HEK293 (cell line): Measurements from ENCODE around the gene C5orf63.

Experiments
- CTCF ChIA-PET: fragments of 350-600 bp; formaldehyde crosslinking; extraction: SDS; loops from one replicate; lab custom pipeline; 2021; ENCODE audit warnings: antibody characterized with exemption; lab: Yijun Ruan, JAX
- POLR2A ChIA-PET: fragments of 300-600 bp; formaldehyde crosslinking; extraction: SDS; loops from one replicate; lab custom pipeline; 2020; ENCODE audit warnings: antibody characterized with exemption, inconsistent platforms; lab: Yijun Ruan, JAX
- H3K27ac ChIP-seq: fragments of 200-500 bp; sonication (Bioruptor generic); 2 replicates; pipeline ENCODE4 v1.5.1; 2014; ENCODE audit warnings: low read depth, low read length, control low read depth, inconsistent platforms; ENCODE audit errors: extremely low read depth
- H3K36me3 ChIP-seq, 2 experiments: fragments of 200-500 bp in 1 of 2; sonication (Bioruptor generic) in 1 of 2; 1 replicate in 1 of 2; 2 replicates in 1 of 2; pipeline ENCODE4 v1.5.1; 2014 to 2017; ENCODE audit warnings: inconsistent platforms in 2 of 2, low read length in 2 of 2; ENCODE audit not compliant: control insufficient read depth in 2 of 2, insufficient read depth in 1 of 2
- H3K4me1 ChIP-seq: fragments of 200-500 bp; sonication (Bioruptor generic); 2 replicates; pipeline ENCODE4 v1.5.1; 2014; ENCODE audit warnings: mild to moderate bottlenecking, low read length, inconsistent platforms; ENCODE audit not compliant: control insufficient read depth, insufficient read depth
- H3K4me3 ChIP-seq: 2 replicates; pipeline ENCODE4 v1.5.1; 2011; ENCODE audit warnings: low read depth, mild to moderate bottlenecking, control low read depth, low read length, moderate library complexity
- H3K9me3 ChIP-seq: fragments of 200-500 bp; sonication (Bioruptor generic); 2 replicates; pipeline ENCODE4 v1.5.1; 2014; ENCODE audit warnings: low read depth, low read length, inconsistent platforms; ENCODE audit not compliant: control insufficient read depth, insufficient read depth
- BCL6B ChIP-seq: fragments of 450-650 bp; formaldehyde crosslinking; IDR thresholded peaks from 2 replicates; pipeline ENCODE4 v1.5.1; 2017; ENCODE audit warnings: missing biosample characterization, missing genetic modification characterization
- KLF8 ChIP-seq: fragments of 450-650 bp; formaldehyde crosslinking; IDR thresholded peaks from 2 replicates; pipeline ENCODE4 v1.5.1; 2016; ENCODE audit warnings: missing biosample characterization, missing genetic modification characterization
- PBX3 ChIP-seq: sonication (generic); formaldehyde crosslinking; IDR thresholded peaks from 2 replicates; pipeline ENCODE4 v1.8.1; 2022; ENCODE audit warnings: mild to moderate bottlenecking, moderate library complexity, missing genetic modification reagents
- TSHZ1 ChIP-seq: fragments of 450-650 bp; formaldehyde crosslinking; IDR thresholded peaks from 2 replicates; pipeline ENCODE4 v1.5.1; 2016; ENCODE audit warnings: missing biosample characterization, missing genetic modification characterization, borderline replicate concordance
- ZBTB1 ChIP-seq: fragments of 450-650 bp; formaldehyde crosslinking; IDR thresholded peaks from 2 replicates; pipeline ENCODE4 v1.5.1; 2016; ENCODE audit warnings: missing biosample characterization, missing genetic modification characterization
- ZNF148 ChIP-seq: fragments of 450-650 bp; formaldehyde crosslinking; IDR thresholded peaks from 2 replicates; pipeline ENCODE4 v1.5.0; 2017; ENCODE audit warnings: missing biosample characterization, missing genetic modification characterization, borderline replicate concordance
- ZNF248 ChIP-seq: fragments of 450-650 bp; formaldehyde crosslinking; IDR thresholded peaks from 2 replicates; pipeline ENCODE4 v1.5.1; 2017; ENCODE audit warnings: missing biosample characterization, missing genetic modification characterization
- ZNF302 ChIP-seq: fragments of 450-650 bp; formaldehyde crosslinking; IDR thresholded peaks from 2 replicates; pipeline ENCODE4 v1.5.1; 2016; ENCODE audit warnings: missing biosample characterization, missing genetic modification characterization, low read depth
- ZNF449 ChIP-seq: fragments of 450-650 bp; formaldehyde crosslinking; IDR thresholded peaks from 2 replicates; pipeline ENCODE4 v1.5.1; 2017; ENCODE audit warnings: missing biosample characterization, mild to moderate bottlenecking, missing genetic modification characterization, moderate library complexity
- ZNF488 ChIP-seq: fragments of 450-650 bp; formaldehyde crosslinking; IDR thresholded peaks from 2 replicates; pipeline ENCODE4 v1.5.1; 2016; ENCODE audit warnings: missing biosample characterization, missing genetic modification characterization
- ZNF544 ChIP-seq: fragments of 450-650 bp; formaldehyde crosslinking; IDR thresholded peaks from 2 replicates; pipeline ENCODE4 v1.5.0; 2017; ENCODE audit warnings: missing biosample characterization, missing genetic modification characterization
- ZNF645 ChIP-seq: fragments of 450-650 bp; formaldehyde crosslinking; IDR thresholded peaks from 2 replicates; pipeline ENCODE4; 2016; ENCODE audit warnings: missing biosample characterization, missing genetic modification characterization
- ZNF658 ChIP-seq: fragments of 450-650 bp; formaldehyde crosslinking; IDR thresholded peaks from 2 replicates; pipeline ENCODE4; 2016; ENCODE audit warnings: missing biosample characterization, missing genetic modification characterization
- ZNF776 ChIP-seq: fragments of 450-650 bp; formaldehyde crosslinking; IDR thresholded peaks from 2 replicates; pipeline ENCODE4 v1.5.0; 2017; ENCODE audit warnings: missing biosample characterization, missing genetic modification characterization, borderline replicate concordance
- ZNF791 ChIP-seq: fragments of 450-650 bp; formaldehyde crosslinking; IDR thresholded peaks from 2 replicates; pipeline ENCODE4 v1.5.1; 2016; ENCODE audit warnings: missing biosample characterization, missing genetic modification characterization
- ZSCAN30 ChIP-seq: fragments of 450-650 bp; IDR thresholded peaks from 2 replicates; pipeline ENCODE4 v1.5.1; 2018; ENCODE audit warnings: missing biosample characterization, mild to moderate bottlenecking, missing genetic modification characterization, moderate library complexity

The C5orf63 gene

GRCh38 chr5:127009784-127010183, 63.5 kb downstream of the C5orf63 start:
- Histone ChIP-seq H3K9me3 (no peaks in the 10 kb centered on the region), H3K36me3 (no peaks in the 10 kb centered on the region), H3K27ac (no peak overlapping the region), H3K4me1 (0 out of 2 replicates have a peak, but pooled peaks cover 2% of the 10 kb centered on the region), H3K4me3 (no peak overlapping the region)
- TF ChIP-seq ZNF302 (no peak), ZNF791 (tag by site-specific recombination) (no peak), BCL6B (tag by site-specific recombination) (no peak), PBX3 (CRISPR knock-in tag) (no peak), ZNF645 (tag by site-specific recombination) (no peak), ZNF148 (tag by site-specific recombination) (no peak), ZNF449 (tag by site-specific recombination) (no peak), ZNF658 (tag by site-specific recombination) (no peak), ZNF488 (no peak), TSHZ1 (tag by site-specific recombination) (no peak)
- POLR2A ChIA-PET = no interaction called here
- CTCF ChIA-PET = no interaction called here

- H3K4me1 ChIP-seq = 0 out of 2 replicates have a peak, but pooled peaks cover 2% of the 10 kb centered on the region
- H3K4me3 ChIP-seq = no peak overlapping the region
- H3K9me3 ChIP-seq = no peaks in the 10 kb centered on the region
- no peaks in the 10 kb centered on the region for H3K36me3 ChIP-seq
- H3K27ac ChIP-seq = no peak overlapping the region
- CTCF ChIA-PET = interaction anchor here (0.6 kb wide), 1 partner anchor 205 kb away, joined by 3 read pairs; no protein-coding TSS in a partner anchor
- POLR2A ChIA-PET = no interaction called here
- TF ChIP-seq ZNF248 (tag by site-specific recombination) (no peak), ZNF776 (tag by site-specific recombination) (no peak), KLF8 (no peak), TSHZ1 (tag by site-specific recombination) (no peak), ZSCAN30 (tag by site-specific recombination) (no peak), ZBTB1 (tag by site-specific recombination) (no peak), ZNF544 (tag by site-specific recombination) (no peak)
Observed at GRCh38 chr5:127008300-127008975, 64.9 kb downstream of the C5orf63 start.
